WTC11 (cell line): ENCODE data around the gene HKDC1. TPM values are rescaled to one million over a fixed set of nuclear protein-coding genes. Genes with fewer than 3 reads are reported as not detected.

ENCODE experiments used
- ATAC-seq: fragments of 200-7000 bp; cut with Tn5 transposase; 2 replicates; pipeline ENCODE4 v1.10.0; 2021; ENCODE audit warnings: mild to moderate bottlenecking, moderate library complexity
- CTCF ChIA-PET: fragments of 300-600 bp; sonication (Branson Sonifier 250); formaldehyde crosslinking; loops from one replicate; lab custom pipeline; 2021; ENCODE audit warnings: antibody characterized with exemption; lab: Charles Lee
- POLR2A ChIA-PET: fragments of 350-600 bp; sonication (Branson Sonifier 250); formaldehyde crosslinking; loops from one replicate; lab custom pipeline; 2021; ENCODE audit warnings: antibody characterized with exemption; lab: Charles Lee
- DNase-seq: peaks from one replicate; pipeline ENCODE4 v3.0.0; 2021; ENCODE audit warnings: low spot score
- H3K27ac Mint-ChIP-seq: 2 replicates; pipeline ENCODE4 v1.8.0; 2021; ENCODE audit warnings: mixed read lengths
- H3K27me3 Mint-ChIP-seq: 2 replicates; pipeline ENCODE4 v1.8.0; 2021; ENCODE audit warnings: low read depth, mild to moderate bottlenecking, moderate library complexity, mixed read lengths
- H3K36me3 Mint-ChIP-seq: 2 replicates; pipeline ENCODE4 v1.8.0; 2021; ENCODE audit warnings: mixed read lengths
- H3K4me1 Mint-ChIP-seq: 2 replicates; pipeline ENCODE4 v1.8.0; 2022; ENCODE audit warnings: mixed read lengths
- H3K4me3 Mint-ChIP-seq: 2 replicates; pipeline ENCODE4 v1.8.0; 2021; ENCODE audit warnings: mild to moderate bottlenecking, moderate library complexity, mixed read lengths
- H3K9me3 Mint-ChIP-seq: 2 replicates; pipeline ENCODE4 v1.8.0; 2021; ENCODE audit warnings: mixed read lengths
- AFF4 ChIP-seq: sonication (generic); formaldehyde crosslinking; IDR thresholded peaks from 2 replicates; pipeline ENCODE4 v1.8.1; 2023; ENCODE audit warnings: mild to moderate bottlenecking, missing genetic modification reagents, borderline replicate concordance
- CREM ChIP-seq: sonication (generic); formaldehyde crosslinking; IDR thresholded peaks from 2 replicates; pipeline ENCODE4 v1.8.1; 2022; ENCODE audit warnings: mild to moderate bottlenecking, missing genetic modification reagents, moderate library complexity
- EMX1 ChIP-seq: fragments of 250-450 bp; sonication (Bioruptor Pico); IDR thresholded peaks from 2 replicates; pipeline ENCODE4 v1.8.0; 2021; ENCODE audit warnings: mild to moderate bottlenecking
- FOXJ3 ChIP-seq: sonication (generic); formaldehyde crosslinking; IDR thresholded peaks from 2 replicates; pipeline ENCODE4 v1.9.0; 2021; ENCODE audit warnings: missing genetic modification reagents, mild to moderate bottlenecking, borderline replicate concordance
- FOXP1 ChIP-seq: sonication (generic); formaldehyde crosslinking; IDR thresholded peaks from 2 replicates; pipeline ENCODE4 v1.8.0; 2022; ENCODE audit warnings: missing genetic modification reagents, mild to moderate bottlenecking, moderate library complexity, borderline replicate concordance
- GTF2I ChIP-seq: fragments of 250-450 bp; sonication (Bioruptor Pico); conservative IDR thresholded peaks from 2 replicates; pipeline ENCODE4 v1.4.0; 2021; ENCODE audit warnings: mild to moderate bottlenecking
- IRF2 ChIP-seq: sonication (generic); formaldehyde crosslinking; IDR thresholded peaks from 2 replicates; pipeline ENCODE4 v1.8.0; 2022; ENCODE audit warnings: low read depth, missing genetic modification reagents, borderline replicate concordance
- JAZF1 ChIP-seq: fragments of 250-450 bp; sonication (Bioruptor Pico); IDR thresholded peaks from 2 replicates; pipeline ENCODE4 v1.9.0; 2021; ENCODE audit warnings: moderate library complexity, mild to moderate bottlenecking, inconsistent platforms
- JUN ChIP-seq: sonication (generic); formaldehyde crosslinking; IDR thresholded peaks from 2 replicates; pipeline ENCODE4 v1.8.0; 2023; ENCODE audit warnings: mild to moderate bottlenecking, missing genetic modification reagents
- MXD4 ChIP-seq: fragments of 250-450 bp; sonication (Bioruptor Pico); IDR thresholded peaks from 2 replicates; pipeline ENCODE4 v1.8.0; 2021; ENCODE audit warnings: mild to moderate bottlenecking, moderate library complexity, borderline replicate concordance
- NFE2L1 ChIP-seq: sonication (generic); formaldehyde crosslinking; IDR thresholded peaks from 2 replicates; pipeline ENCODE4 v1.8.1; 2023; ENCODE audit warnings: missing genetic modification reagents
- NR2C2 ChIP-seq: sonication (generic); formaldehyde crosslinking; IDR thresholded peaks from 2 replicates; pipeline ENCODE4 v1.8.0; 2022; ENCODE audit warnings: mild to moderate bottlenecking, missing genetic modification reagents
- OVOL2 ChIP-seq: fragments of 250-450 bp; sonication (Bioruptor Pico); IDR thresholded peaks from 2 replicates; pipeline ENCODE4 v1.9.0; 2021; ENCODE audit warnings: mild to moderate bottlenecking, borderline replicate concordance
- SOX15 ChIP-seq: fragments of 250-450 bp; sonication (Bioruptor Pico); IDR thresholded peaks from 2 replicates; pipeline ENCODE4 v1.9.0; 2021; ENCODE audit warnings: mild to moderate bottlenecking
- ZMAT4 ChIP-seq: fragments of 250-450 bp; sonication (Bioruptor Pico); IDR thresholded peaks from 2 replicates; pipeline ENCODE4 v1.9.0; 2021; ENCODE audit warnings: mild to moderate bottlenecking
- ZNF232 ChIP-seq: sonication (generic); formaldehyde crosslinking; IDR thresholded peaks from 2 replicates; pipeline ENCODE4 v1.8.0; 2022; ENCODE audit warnings: mild to moderate bottlenecking, missing genetic modification reagents
- ZNF317 ChIP-seq: sonication (generic); formaldehyde crosslinking; IDR thresholded peaks from 2 replicates; pipeline ENCODE4 v1.8.1; 2023; ENCODE audit warnings: low read depth, mild to moderate bottlenecking, moderate library complexity, missing genetic modification reagents, borderline replicate concordance
- ZNF423 ChIP-seq: fragments of 250-450 bp; sonication (Bioruptor Pico); IDR thresholded peaks from 2 replicates; pipeline ENCODE4 v2.1.2; 2022; ENCODE audit warnings: mild to moderate bottlenecking, moderate library complexity
- total RNA-seq: library from RNA; stranded (reverse); gene quantifications from 3 replicates; pipeline ENCODE4 v1.2.3, GENCODE V29; 2021
- TF ChIP-seq, protein P1 (sequence below): sonication (generic); formaldehyde crosslinking; IDR thresholded peaks from 2 replicates; pipeline ENCODE4 v1.8.0; 2023; ENCODE audit warnings: mild to moderate bottlenecking, missing genetic modification reagents
- TF ChIP-seq, protein P2 (sequence below): sonication (generic); formaldehyde crosslinking; IDR thresholded peaks from 2 replicates; pipeline ENCODE4 v1.8.1; 2023; ENCODE audit warnings: mild to moderate bottlenecking, missing genetic modification reagents
- TF ChIP-seq, protein P3 (sequence below): fragments of 250-450 bp; sonication (Bioruptor Pico); conservative IDR thresholded peaks from 2 replicates; pipeline ENCODE4 v1.9.0; 2021; ENCODE audit warnings: mild to moderate bottlenecking
- TF ChIP-seq, protein P4 (sequence below): sonication (generic); formaldehyde crosslinking; IDR thresholded peaks from 2 replicates; pipeline ENCODE4 v1.8.0; 2022; ENCODE audit warnings: mild to moderate bottlenecking, missing genetic modification reagents

Gene HKDC1
- total RNA-seq, 1 experiment from 2014 or later = 0.09 TPM

GRCh38 chr10:69290993-69291392 lies 70.9 kb downstream of the HKDC1 start:
- DNase-seq = no peak
- Mint-ChIP-seq H3K27me3 (peaks cover 2% of the 10 kb centered on the region; the same call in 1 of the 2 replicates), H3K4me3 (no peak overlapping the region), H3K36me3 (no peaks in the 10 kb centered on the region), H3K27ac (no peak overlapping the region), H3K4me1 (peaks cover 12% of the 10 kb centered on the region), H3K9me3 (no peaks in the 10 kb centered on the region)
- POLR2A ChIA-PET = no interaction called here
- TF ChIP-seq JAZF1 (CRISPR knock-in tag) (no peak), ZMAT4 (no peak), MXD4 (CRISPR knock-in tag) (no peak), JUN (CRISPR knock-in tag) (no peak), OVOL2 (CRISPR knock-in tag) (no peak), NFE2L1 (CRISPR knock-in tag) (no peak), ZNF423 (no peak), ZNF317 (CRISPR knock-in tag) (no peak), SOX15 (CRISPR knock-in tag) (no peak)
- TF ChIP-seq, protein P1, sequence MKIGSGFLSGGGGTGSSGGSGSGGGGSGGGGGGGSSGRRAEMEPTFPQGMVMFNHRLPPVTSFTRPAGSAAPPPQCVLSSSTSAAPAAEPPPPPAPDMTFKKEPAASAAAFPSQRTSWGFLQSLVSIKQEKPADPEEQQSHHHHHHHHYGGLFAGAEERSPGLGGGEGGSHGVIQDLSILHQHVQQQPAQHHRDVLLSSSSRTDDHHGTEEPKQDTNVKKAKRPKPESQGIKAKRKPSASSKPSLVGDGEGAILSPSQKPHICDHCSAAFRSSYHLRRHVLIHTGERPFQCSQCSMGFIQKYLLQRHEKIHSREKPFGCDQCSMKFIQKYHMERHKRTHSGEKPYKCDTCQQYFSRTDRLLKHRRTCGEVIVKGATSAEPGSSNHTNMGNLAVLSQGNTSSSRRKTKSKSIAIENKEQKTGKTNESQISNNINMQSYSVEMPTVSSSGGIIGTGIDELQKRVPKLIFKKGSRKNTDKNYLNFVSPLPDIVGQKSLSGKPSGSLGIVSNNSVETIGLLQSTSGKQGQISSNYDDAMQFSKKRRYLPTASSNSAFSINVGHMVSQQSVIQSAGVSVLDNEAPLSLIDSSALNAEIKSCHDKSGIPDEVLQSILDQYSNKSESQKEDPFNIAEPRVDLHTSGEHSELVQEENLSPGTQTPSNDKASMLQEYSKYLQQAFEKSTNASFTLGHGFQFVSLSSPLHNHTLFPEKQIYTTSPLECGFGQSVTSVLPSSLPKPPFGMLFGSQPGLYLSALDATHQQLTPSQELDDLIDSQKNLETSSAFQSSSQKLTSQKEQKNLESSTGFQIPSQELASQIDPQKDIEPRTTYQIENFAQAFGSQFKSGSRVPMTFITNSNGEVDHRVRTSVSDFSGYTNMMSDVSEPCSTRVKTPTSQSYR = no peak
- TF ChIP-seq, protein P2, sequence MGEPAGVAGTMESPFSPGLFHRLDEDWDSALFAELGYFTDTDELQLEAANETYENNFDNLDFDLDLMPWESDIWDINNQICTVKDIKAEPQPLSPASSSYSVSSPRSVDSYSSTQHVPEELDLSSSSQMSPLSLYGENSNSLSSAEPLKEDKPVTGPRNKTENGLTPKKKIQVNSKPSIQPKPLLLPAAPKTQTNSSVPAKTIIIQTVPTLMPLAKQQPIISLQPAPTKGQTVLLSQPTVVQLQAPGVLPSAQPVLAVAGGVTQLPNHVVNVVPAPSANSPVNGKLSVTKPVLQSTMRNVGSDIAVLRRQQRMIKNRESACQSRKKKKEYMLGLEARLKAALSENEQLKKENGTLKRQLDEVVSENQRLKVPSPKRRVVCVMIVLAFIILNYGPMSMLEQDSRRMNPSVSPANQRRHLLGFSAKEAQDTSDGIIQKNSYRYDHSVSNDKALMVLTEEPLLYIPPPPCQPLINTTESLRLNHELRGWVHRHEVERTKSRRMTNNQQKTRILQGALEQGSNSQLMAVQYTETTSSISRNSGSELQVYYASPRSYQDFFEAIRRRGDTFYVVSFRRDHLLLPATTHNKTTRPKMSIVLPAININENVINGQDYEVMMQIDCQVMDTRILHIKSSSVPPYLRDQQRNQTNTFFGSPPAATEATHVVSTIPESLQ (CRISPR knock-in tag) = no peak
- TF ChIP-seq, protein P3, sequence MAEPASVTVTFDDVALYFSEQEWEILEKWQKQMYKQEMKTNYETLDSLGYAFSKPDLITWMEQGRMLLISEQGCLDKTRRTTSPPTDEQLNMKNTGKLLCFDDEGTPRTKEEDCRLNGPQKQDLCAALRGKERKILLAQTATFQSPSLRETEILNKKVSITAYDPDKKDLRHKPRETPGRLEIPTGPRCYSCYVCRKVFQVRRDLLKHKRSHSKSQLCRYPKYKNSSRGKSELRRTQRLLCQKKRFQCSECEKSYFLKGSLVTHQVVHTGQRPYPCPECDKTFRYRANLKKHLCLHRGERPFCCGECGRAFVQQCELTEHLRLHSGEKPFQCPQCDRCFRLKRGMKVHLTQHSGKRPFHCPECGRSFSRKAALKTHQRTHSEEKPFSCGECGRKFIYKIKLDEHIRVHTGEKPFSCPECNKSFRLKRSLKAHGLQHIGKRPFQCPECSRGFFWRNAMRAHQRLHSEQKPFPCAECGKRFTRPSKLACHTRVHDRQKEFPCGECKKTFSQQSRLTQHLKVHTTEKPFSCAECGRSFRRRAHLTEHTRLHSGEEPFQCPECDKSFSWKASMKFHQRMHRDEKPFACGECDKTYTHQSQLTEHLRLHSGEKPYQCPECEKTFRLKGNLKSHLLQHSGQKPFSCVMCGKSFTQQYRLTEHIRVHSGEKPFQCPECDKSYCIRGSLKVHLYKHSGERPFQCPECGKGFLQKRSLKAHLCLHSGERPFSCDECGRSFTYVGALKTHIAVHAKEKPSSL (CRISPR knock-in tag) = no peak
- ATAC-seq = no peak
- CTCF ChIA-PET = interaction anchor here (3.4 kb wide), 1 partner anchor 22 kb away, joined by 10 read pairs; no protein-coding TSS in a partner anchor

DNA sequence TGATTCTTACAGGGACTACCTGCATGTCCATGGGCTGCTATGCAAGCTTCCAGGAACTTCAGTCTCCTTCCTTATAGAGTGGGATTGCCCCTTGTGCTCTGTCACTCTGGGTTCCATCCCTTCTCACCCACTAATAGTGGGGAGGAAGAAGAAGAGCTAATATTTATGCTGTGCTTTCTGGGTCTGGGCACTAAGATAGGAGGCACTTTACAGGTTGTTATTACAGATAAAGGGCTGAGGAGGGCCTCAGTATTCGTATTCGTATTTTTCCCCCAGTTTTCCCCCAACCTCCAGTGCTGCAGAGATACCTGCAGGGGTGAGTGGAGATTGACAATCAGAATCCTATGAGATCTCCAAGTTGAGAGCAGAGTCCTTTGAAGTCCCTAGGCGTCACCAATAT lies 72.3 kb downstream of the HKDC1 start:
- CTCF ChIA-PET = no interaction called here
- Mint-ChIP-seq H3K9me3 (no peaks in the 10 kb centered on the region), H3K27ac (no peak overlapping the region), H3K4me3 (no peak overlapping the region), H3K27me3 (0 out of 2 replicates have a peak, but pooled peaks cover 2% of the 10 kb centered on the region), H3K4me1 (peaks cover 9% of the 10 kb centered on the region), H3K36me3 (no peaks in the 10 kb centered on the region)
- DNase-seq = no peak
- POLR2A ChIA-PET = no interaction called here
- ATAC-seq = no peak
- TF ChIP-seq AFF4 (CRISPR knock-in tag) = no peak
- TF ChIP-seq, protein P4, sequence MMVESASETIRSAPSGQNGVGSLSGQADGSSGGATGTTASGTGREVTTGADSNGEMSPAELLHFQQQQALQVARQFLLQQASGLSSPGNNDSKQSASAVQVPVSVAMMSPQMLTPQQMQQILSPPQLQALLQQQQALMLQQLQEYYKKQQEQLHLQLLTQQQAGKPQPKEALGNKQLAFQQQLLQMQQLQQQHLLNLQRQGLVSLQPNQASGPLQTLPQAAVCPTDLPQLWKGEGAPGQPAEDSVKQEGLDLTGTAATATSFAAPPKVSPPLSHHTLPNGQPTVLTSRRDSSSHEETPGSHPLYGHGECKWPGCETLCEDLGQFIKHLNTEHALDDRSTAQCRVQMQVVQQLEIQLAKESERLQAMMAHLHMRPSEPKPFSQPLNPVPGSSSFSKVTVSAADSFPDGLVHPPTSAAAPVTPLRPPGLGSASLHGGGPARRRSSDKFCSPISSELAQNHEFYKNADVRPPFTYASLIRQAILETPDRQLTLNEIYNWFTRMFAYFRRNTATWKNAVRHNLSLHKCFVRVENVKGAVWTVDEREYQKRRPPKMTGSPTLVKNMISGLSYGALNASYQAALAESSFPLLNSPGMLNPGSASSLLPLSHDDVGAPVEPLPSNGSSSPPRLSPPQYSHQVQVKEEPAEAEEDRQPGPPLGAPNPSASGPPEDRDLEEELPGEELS (CRISPR knock-in tag) = no peak
- no peak for TF ChIP-seq GTF2I (CRISPR knock-in tag)
- no peak for TF ChIP-seq EMX1 (CRISPR knock-in tag)
- TF ChIP-seq ZNF317 (CRISPR knock-in tag) = no peak
- TF ChIP-seq FOXJ3 (CRISPR knock-in tag) = no peak
- no peak for TF ChIP-seq FOXP1 (CRISPR knock-in tag)
- no peak for TF ChIP-seq ZMAT4
- no peak for TF ChIP-seq OVOL2 (CRISPR knock-in tag)
- no peak for TF ChIP-seq CREM (CRISPR knock-in tag)
- TF ChIP-seq ZNF232 (CRISPR knock-in tag) = no peak
- no peak for TF ChIP-seq NR2C2 (CRISPR knock-in tag)
- no peak for TF ChIP-seq IRF2 (CRISPR knock-in tag)
